ENCODE results near the gene TRH. TPM values are rescaled to one million over a fixed set of nuclear protein-coding genes. Genes with fewer than 3 reads are reported as not detected.
"Not testable (repeated sequence)": the region's sequence is repeated elsewhere in the genome, so short reads cannot be mapped to it uniquely, and the experiment has no call there.

The TRH gene
- total and polyA plus RNA-seq, 2 experiments from 2014 or later: 0.27 TPM; not detected in 1

DNA sequence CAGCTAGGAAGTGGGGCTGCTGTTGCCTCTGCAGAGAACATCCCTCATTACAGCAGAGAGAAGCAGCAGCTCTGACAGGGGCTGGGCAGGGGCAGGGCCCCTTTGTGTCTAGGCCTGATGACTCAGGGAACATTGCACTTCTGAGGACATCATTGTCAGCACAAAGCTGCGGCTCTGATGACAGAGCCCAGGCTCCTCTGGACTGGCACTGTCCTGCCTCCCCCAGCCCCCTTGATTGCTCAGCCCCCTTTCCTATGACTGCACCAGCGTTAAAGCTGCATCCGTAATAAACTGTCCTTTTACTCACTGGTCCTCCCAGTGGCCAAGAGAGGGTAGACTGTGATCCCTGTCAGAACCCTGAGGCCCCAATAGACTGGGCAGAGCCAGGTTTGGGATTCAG is 18.3 kb downstream of the TRH start:
- Histone ChIP-seq H2AFZ (no peak overlapping the region), H3K27ac (no peak overlapping the region), H3K9me3 (ENCODE audit: low read depth) (no peaks in the 10 kb centered on the region), H3K9me2 (replicated peaks; ENCODE audit: insufficient read depth) (no peaks in the 10 kb centered on the region), H3K4me2 (no peak overlapping the region), H3K79me2 (no peaks in the 10 kb centered on the region), H4K20me1 (ENCODE audit: insufficient read depth, poor library complexity, severe bottlenecking) (no peaks in the 10 kb centered on the region), H3K36me3 (replicated peaks; ENCODE audit: insufficient read depth, low read depth) (no peaks in the 10 kb centered on the region), H3K27me3 (peaks cover 9% of the 10 kb centered on the region), H3K4me3 (no peak overlapping the region), H3K4me1 (ENCODE audit: insufficient read depth) (no peaks in the 10 kb centered on the region)
- WGBS (ENCODE audit: low lambda C conversion rate, missing lambda C conversion rate): 20% methylated on average over 3 of the region's 3 CpGs
- TF ChIP-seq, protein P1, sequence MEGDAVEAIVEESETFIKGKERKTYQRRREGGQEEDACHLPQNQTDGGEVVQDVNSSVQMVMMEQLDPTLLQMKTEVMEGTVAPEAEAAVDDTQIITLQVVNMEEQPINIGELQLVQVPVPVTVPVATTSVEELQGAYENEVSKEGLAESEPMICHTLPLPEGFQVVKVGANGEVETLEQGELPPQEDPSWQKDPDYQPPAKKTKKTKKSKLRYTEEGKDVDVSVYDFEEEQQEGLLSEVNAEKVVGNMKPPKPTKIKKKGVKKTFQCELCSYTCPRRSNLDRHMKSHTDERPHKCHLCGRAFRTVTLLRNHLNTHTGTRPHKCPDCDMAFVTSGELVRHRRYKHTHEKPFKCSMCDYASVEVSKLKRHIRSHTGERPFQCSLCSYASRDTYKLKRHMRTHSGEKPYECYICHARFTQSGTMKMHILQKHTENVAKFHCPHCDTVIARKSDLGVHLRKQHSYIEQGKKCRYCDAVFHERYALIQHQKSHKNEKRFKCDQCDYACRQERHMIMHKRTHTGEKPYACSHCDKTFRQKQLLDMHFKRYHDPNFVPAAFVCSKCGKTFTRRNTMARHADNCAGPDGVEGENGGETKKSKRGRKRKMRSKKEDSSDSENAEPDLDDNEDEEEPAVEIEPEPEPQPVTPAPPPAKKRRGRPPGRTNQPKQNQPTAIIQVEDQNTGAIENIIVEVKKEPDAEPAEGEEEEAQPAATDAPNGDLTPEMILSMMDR (IDR thresholded peaks at IDR 0.05; ENCODE audit: poor library complexity): peak; percentile 39
- no peak for TF ChIP-seq EZH2 (IDR thresholded peaks at IDR 0.05; ENCODE audit: borderline replicate concordance)
- peak; percentile 52 for DNase-seq (ENCODE audit: low spot score)

DNA sequence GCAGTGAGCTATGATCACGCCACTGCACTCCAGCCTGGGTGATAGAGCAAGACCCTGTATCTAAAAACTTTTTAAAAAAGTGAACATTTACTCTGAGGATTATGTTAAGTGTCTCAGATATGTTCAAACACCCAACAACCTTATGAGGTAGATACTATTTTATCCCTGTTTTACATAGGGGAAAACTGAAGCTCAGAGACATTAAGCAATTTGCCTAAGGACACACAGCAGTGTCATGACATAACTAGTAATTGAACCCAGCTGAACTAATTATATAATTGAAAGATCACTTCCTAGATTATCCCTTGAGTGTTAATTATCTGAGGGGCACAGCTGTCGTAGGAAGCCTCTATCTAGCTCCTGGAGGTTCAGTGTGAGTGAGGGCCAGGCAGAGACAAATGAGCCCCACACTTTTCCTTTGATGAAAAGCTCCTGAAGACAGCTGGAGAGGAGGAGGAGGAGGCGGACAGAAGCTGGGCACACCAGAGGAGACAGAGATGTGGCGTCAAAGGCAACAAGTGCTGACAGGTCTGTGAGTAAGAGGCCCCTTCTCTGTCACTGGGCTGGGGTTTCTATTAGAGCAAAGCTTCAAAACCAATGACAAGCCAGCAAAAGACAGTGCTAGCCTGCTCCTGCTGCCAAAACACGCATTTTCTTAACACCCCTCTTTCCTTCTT is 20.5 kb downstream of the TRH start:
- no peaks in the 10 kb centered on the region for H3K9me3 ChIP-seq (ENCODE audit: low read depth)
- no peaks in the 10 kb centered on the region for H3K36me3 ChIP-seq (replicated peaks; ENCODE audit: insufficient read depth, low read depth)
- TF ChIP-seq, protein P1 (IDR thresholded peaks at IDR 0.05; ENCODE audit: poor library complexity): no peak
- no peak for TF ChIP-seq EZH2phosphoT487 (IDR thresholded peaks at IDR 0.05; ENCODE audit: low read depth, severe bottlenecking, unreplicated experiment)
- TF ChIP-seq EZH2 (IDR thresholded peaks at IDR 0.05; ENCODE audit: borderline replicate concordance): no peak
- no peak overlapping the region for H2AFZ ChIP-seq
- H3K27me3 ChIP-seq: peaks cover 9% of the 10 kb centered on the region
- no peak overlapping the region for H3K4me2 ChIP-seq
- H3K9me2 ChIP-seq (replicated peaks; ENCODE audit: insufficient read depth): no peaks in the 10 kb centered on the region
- no peak overlapping the region for H3K4me3 ChIP-seq
- no peak for DNase-seq (ENCODE audit: low spot score)
- H3K27ac ChIP-seq: no peak overlapping the region
- H3K79me2 ChIP-seq: no peaks in the 10 kb centered on the region
- H3K4me1 ChIP-seq (ENCODE audit: insufficient read depth): no peaks in the 10 kb centered on the region
- no peaks in the 10 kb centered on the region for H4K20me1 ChIP-seq (ENCODE audit: insufficient read depth, poor library complexity, severe bottlenecking)
- 75% methylated on average over 5 of the region's 5 CpGs for WGBS (ENCODE audit: low lambda C conversion rate, missing lambda C conversion rate)

DNA sequence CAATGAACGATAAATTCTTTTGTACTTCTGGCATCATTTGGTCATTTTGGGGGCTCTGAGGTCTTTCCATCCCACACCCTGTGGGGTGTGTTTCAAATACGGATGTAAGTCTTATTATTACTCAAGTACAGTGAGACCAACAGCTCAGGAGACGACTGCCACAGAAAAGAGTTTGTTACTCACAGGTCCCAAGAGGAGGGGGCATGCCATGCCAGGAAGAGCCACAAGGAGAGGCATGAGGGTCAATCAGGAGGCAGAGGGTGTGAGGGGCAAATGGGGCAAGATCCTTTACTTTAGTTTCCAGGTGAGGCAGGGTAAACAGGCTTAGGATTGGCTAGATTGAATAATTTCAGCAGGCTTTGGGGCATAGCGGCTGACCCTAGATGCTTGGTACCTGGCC is 21.6 kb downstream of the TRH start:
- H3K27ac ChIP-seq: no peak overlapping the region
- no peaks in the 10 kb centered on the region for H3K9me2 ChIP-seq (replicated peaks; ENCODE audit: insufficient read depth)
- no peak overlapping the region for H2AFZ ChIP-seq
- DNase-seq (ENCODE audit: low spot score): no peak
- no peak overlapping the region for H3K4me3 ChIP-seq
- no peak for TF ChIP-seq EZH2phosphoT487 (IDR thresholded peaks at IDR 0.05; ENCODE audit: low read depth, severe bottlenecking, unreplicated experiment)
- TF ChIP-seq, protein P1 (IDR thresholded peaks at IDR 0.05; ENCODE audit: poor library complexity): no peak
- no peak for TF ChIP-seq EZH2 (IDR thresholded peaks at IDR 0.05; ENCODE audit: borderline replicate concordance)
- 86% methylated on average over 4 of the region's 4 CpGs for WGBS (ENCODE audit: low lambda C conversion rate, missing lambda C conversion rate)
- no peaks in the 10 kb centered on the region for H3K9me3 ChIP-seq (ENCODE audit: low read depth)
- H3K27me3 ChIP-seq: peaks cover 9% of the 10 kb centered on the region
- no peaks in the 10 kb centered on the region for H3K4me1 ChIP-seq (ENCODE audit: insufficient read depth)
- no peaks in the 10 kb centered on the region for H3K36me3 ChIP-seq (replicated peaks; ENCODE audit: insufficient read depth, low read depth)
- no peaks in the 10 kb centered on the region for H4K20me1 ChIP-seq (ENCODE audit: insufficient read depth, poor library complexity, severe bottlenecking)
- no peaks in the 10 kb centered on the region for H3K79me2 ChIP-seq
- no peak overlapping the region for H3K4me2 ChIP-seq

DNA sequence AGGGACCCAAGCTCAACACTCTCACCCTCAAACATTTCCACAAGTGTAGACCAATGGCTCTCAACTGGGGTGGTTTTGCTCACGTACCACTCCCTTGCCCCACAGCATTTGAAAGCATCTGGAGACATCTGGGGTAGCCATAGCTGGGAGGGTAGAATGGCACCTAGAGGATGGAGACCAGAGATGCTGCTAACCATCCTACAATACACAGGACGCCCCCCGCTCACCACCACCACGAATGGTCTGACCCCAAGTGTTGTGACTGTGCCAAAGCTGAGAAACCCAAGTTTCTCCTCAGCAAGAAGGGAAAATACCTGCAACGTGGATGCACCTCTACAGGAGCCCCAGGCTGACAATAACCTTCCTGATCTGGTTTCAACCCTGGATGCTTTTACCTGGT is 24.7 kb downstream of the TRH start:
- H3K9me2 ChIP-seq (replicated peaks; ENCODE audit: insufficient read depth); H4K20me1 ChIP-seq (ENCODE audit: insufficient read depth, poor library complexity, severe bottlenecking); H2AFZ ChIP-seq; H3K9me3 ChIP-seq (ENCODE audit: low read depth); H3K4me2 ChIP-seq; H3K27me3 ChIP-seq; H3K27ac ChIP-seq; H3K79me2 ChIP-seq; H3K4me1 ChIP-seq (ENCODE audit: insufficient read depth); H3K4me3 ChIP-seq; DNase-seq (ENCODE audit: low spot score); H3K36me3 ChIP-seq (replicated peaks; ENCODE audit: insufficient read depth, low read depth): not testable (repeated sequence)
- 60% methylated on average over 5 of the region's 5 CpGs for WGBS (ENCODE audit: low lambda C conversion rate, missing lambda C conversion rate)

Data from hepatocyte (in vitro differentiated cells).